GM21619 (cell line): ENCODE results near the gene FAM50B.
A peak's percentile ranks its signal among the peaks of the same experiment; 100 is the strongest.

Experiments used
- ATAC-seq: cut with Tn5 transposase; IDR thresholded peaks from one replicate; pipeline ENCODE4 v1.9.1; 2021; ENCODE audit not compliant: unreplicated experiment

Gene FAM50B, protein sequence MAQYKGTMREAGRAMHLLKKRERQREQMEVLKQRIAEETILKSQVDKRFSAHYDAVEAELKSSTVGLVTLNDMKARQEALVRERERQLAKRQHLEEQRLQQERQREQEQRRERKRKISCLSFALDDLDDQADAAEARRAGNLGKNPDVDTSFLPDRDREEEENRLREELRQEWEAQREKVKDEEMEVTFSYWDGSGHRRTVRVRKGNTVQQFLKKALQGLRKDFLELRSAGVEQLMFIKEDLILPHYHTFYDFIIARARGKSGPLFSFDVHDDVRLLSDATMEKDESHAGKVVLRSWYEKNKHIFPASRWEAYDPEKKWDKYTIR

GRCh38 chr6:3848925-3849605, at the start of gene FAM50B:
TSS of gene FAM50B (plus strand) at chr6:3849373. CDS start at chr6:3849812, 439 bp downstream.
- ATAC-seq: peak; percentile 86

DNA sequence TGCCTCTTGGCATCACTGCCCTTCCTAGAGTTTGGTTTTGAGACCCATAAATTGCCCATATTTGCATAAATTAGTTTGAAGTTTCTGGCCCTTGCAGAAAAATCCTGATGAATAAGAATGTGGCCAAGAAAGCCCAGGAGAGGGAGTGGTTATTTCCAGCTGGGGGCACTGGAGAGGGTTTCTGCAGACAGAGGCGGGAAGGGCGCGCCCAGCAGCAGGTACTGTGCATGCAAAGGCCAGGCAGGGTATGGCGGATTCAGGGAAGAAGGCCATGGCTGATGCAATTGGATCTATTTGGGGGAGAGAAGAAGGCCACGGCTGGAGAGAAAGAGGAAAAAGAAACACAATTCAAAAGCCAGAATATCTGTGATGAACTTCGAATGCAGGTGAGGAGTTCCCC, 49.5 kb upstream of the FAM50B start:
- no peak for ATAC-seq

DNA sequence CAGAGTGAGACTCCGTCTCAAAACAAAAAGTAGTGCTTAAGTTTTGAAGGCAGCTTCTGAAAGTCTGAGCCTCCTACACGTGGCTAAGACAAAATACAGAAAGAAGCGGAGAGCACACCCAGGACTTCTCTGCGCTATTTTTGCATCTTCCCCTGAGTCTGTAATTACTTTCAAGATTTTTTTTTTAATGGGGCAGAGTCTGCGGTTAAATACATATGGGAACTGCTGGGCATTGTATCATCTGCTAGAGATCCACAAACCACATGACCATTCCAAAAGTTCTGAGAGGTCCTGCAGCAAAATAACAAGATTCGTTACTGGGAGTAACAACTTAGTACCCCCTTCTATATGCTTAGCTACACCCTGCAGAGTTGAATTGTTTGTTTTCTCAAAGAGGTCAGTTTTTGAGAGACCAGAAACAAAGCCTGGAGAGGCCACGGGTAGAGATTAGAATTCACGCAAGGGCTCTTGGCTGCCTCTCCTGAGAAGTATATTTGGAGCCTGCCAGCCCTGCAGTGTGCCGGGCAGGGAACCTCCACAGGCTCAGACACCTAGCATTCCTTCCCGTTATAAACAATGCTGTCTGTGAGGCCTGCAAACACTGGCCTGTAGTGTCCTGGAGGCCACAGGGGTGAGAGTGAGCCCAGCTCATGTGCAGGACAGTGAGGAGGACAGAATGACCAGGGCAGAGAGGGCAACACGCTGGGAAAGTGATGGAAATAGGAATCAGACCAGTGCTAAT, 48.2 kb upstream of the FAM50B start:
- no peak for ATAC-seq

- ATAC-seq: no peak
Observed at GRCh38 chr6:3801960-3802359, 47.2 kb upstream of the FAM50B start.

DNA sequence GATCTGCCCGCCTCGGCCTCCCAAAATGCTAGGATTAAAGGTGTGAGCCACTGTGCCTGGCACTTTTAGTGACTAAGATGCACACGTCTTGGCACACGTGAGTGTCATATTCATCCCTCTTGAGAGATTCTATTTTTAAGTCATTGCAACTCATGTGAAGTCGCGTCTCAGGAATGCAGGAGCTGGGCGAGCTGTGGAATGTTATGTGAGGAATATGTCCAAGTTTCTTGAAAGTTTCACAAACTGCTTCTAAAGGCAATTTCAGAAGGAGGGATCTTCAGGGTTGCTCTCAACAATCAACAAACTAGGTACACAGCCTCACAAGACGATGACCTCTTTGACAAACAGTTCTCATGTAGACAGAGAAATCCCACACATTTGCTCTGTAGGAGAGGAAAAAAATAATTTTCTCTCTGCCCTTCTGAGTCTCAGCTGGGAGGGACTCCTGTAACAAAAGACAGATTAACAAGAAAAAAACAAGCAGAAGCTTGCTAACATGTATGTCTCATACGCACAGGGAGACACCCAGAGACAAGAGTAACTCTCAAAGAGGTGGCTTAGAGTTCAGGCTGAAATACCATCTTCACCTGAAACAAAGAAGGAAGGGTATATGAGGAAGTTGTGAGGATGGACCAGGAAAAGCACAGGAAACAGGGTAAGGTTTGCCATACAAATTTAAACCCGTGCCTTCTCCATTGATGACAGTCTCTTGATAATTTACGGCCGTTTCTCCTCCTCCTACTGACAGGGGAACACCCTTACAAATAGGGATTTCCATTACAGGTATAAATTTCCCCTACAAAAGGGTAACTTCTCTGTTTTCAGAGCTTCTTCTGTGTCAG, 45.3 kb upstream of the FAM50B start:
- ATAC-seq: peak; percentile 59

GRCh38 chr6:3804964-3805363, 44.2 kb upstream of the FAM50B start:
- no peak for ATAC-seq

GRCh38 chr6:3805448-3806123, 43.6 kb upstream of the FAM50B start:
- ATAC-seq: no peak

GRCh38 chr6:3806169-3806922, 42.8 kb upstream of the FAM50B start:
- ATAC-seq: no peak

DNA sequence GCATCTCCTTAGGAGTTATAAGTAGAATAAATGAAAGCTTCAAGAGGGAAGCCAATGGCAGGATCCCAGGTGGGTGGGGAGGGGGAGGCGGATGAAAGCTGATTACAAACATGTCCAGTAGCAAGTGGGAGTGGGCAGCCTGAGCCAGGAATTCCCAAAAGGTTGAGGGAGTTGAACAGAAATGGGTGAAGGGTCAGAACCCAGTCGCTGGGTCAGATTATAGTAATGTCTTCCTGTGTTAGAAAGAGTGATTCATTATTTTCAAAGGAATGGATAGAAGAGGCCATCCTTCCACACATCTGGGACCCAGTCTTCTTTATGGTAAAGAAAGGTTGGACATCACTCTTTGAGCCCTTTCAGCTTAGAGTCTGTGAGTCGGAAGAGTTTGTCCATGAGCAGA, 41.0 kb upstream of the FAM50B start:
- no peak for ATAC-seq

GRCh38 chr6:3808759-3809514, 40.2 kb upstream of the FAM50B start:
- no peak for ATAC-seq

GRCh38 chr6:3809515-3809891, 39.7 kb upstream of the FAM50B start:
- no peak for ATAC-seq

DNA sequence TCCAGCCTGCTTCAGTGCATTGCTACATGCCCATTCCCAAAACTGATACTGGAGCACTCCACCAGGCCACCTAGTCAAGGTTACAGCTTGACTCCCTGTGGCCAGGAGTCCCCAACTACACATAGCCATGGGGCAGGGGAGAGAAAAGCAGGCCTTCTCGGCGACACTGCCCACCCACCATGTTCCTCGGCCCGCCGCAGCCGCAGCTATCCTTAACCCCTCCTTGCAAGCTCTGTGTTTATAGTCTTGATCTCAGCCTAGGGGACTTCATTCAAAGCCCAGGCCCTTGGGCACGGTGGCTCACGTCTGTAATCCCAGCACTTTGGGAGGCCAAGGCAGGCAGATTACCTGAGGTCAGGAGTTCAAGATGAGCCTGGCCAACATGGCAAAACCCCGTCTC, 39.2 kb upstream of the FAM50B start:
- ATAC-seq: no peak

DNA sequence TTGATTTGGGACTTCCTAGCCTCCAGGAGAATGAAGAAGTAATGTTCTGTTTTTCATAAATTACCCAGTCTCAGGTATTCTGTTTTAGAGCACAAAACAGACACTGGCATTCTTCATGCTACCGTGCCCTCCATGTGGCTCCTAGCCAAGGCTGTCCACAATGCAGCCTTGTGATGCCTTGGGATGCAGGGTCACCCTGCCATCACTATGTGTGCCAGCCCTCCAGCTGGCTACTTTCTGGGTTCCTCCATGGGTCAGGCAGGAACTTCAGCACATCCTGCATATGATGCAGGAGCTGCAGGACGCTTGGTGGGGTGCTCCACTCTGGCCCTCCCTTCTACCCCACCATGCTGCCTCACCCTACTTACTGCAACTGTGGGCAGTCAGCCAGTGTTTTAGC, 38.0 kb upstream of the FAM50B start:
- ATAC-seq: no peak

GRCh38 chr6:3812596-3812995, 36.6 kb upstream of the FAM50B start:
- ATAC-seq: peak; percentile 7

- peak; percentile 72 for ATAC-seq
Observed at GRCh38 chr6:3813150-3813780, 35.9 kb upstream of the FAM50B start.

- ATAC-seq: no peak
Observed at GRCh38 chr6:3813918-3814317, 35.3 kb upstream of the FAM50B start.

GRCh38 chr6:3814539-3814938, 34.6 kb upstream of the FAM50B start:
- ATAC-seq: no peak

DNA sequence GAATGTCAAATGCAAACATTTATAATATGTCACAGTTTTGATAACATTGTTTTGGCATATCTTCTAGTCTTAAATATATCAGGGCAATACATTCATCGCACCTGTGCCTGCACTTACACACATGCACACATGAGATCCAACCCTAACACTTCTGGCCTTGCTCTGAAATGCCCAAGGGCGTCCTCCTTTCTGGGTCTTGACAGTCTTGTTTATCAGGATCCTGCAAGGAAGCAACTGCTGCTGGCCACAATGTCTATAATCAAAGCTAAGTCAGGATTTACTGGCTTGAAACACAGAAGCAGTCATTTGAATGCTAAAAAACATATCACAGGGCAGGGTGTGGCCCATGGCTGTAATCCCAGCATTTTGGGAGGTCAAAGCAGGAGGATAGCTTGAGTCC, 32.9 kb upstream of the FAM50B start:
- ATAC-seq: no peak
